GM18907 (cell line): ENCODE measurements around the gene CSE1L.
"Not testable (repeated sequence)": the region's sequence is repeated elsewhere in the genome, so short reads cannot be mapped to it uniquely, and the experiment has no call there.

Experiments
- ATAC-seq: cut with Tn5 transposase; IDR thresholded peaks from one replicate; pipeline ENCODE4 v1.9.1; 2021; ENCODE audit warnings: mild to moderate bottlenecking, moderate library complexity; ENCODE audit not compliant: unreplicated experiment

The CSE1L gene

GRCh38 chr20:49046087-49046900 lies at the start of gene CSE1L:
Gene CSE1L, plus strand, starts transcription at chr20:49046312. Its CDS starts 12,152 bp downstream, at chr20:49058464.
- ATAC-seq: peak; percentile 86

DNA sequence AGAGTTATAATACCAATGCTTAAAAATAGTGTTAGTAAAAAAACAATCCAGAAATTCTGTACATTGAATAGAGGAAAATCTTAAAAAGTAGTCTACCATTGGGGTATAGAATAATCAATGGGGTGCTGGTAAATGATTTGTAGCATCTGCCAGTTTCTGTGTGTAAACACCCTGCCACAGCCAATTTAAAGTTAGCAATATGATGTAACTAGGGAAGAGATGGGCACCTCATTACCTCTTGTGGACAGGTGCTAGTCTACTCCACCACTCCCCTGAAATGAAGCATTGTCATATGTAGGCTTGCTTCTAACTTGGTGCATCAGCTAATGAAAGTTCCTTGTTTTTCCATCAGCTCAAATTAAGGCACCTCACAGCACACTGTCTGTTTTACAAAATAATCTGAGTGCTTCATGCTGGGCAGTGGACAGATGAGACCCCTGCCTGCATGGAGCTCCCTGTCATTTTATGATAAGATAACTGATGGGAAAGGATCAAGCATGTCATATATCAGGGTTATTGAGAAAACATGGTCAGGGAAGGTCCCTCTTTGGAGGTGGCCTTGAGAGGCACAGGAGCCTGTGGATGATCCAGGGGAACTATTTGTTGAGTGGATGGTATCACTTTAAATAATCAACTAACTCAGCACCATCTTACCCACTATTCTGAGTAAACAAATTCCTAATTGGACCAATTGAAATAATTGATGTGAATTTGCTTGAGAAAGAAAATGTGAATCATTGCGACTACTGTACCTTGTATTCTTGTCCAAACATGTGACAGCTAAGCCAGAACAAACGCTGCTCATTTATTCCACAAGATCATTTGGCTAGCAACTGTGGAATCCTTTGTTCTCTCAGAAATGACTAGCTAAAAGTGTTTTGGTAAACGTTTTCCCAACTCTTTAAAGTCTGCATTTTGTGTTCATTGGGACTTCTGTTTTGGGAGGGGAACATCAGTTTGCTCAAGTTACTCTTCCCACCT lies 45.9 kb upstream of the CSE1L start:
- ATAC-seq: no peak

DNA sequence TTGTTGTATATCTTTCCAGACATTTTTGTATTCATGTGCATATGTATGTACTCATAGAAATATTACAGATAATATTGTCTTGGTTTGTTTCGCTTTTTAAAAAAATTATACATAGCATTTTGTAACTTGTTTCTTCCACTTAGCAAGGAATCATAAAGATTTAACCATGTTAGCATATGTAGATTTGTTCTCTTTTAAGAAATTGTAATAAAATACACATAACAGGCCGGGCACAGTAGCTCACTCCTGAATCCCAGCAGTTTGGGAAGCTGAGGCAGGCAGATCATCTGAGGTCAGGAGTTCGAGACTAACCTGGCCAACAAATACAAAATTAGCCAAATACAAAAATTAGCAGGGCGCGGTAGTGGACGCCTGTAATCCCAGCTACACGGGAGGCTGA lies 44.4 kb upstream of the CSE1L start:
- ATAC-seq: no peak

DNA sequence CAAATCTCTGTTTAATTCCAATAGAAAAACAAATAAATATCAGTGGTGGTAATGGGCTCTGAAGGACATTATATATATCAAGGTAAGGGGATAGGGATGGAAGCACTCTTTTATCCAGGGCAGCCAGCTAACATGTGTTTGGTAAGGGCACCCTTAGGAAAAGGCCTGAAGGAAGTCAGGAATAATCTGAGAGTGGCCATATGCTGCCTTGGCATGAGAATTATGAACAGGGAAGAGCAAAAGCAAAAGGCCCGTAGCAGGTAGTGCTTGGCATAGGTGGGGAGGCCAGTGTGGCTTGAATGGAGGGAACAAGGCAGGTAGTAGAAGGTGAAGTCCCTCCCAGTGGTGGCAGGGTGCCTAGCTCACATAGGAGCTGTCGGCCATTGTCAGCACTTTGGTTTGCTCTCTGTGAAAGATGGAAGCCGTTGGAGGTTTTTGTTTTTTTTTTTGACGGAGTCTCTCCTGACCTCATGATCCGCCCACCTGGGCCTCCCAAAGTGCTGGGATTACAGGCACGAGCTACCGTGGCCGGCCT lies 39.6 kb upstream of the CSE1L start:
- ATAC-seq: no peak

DNA sequence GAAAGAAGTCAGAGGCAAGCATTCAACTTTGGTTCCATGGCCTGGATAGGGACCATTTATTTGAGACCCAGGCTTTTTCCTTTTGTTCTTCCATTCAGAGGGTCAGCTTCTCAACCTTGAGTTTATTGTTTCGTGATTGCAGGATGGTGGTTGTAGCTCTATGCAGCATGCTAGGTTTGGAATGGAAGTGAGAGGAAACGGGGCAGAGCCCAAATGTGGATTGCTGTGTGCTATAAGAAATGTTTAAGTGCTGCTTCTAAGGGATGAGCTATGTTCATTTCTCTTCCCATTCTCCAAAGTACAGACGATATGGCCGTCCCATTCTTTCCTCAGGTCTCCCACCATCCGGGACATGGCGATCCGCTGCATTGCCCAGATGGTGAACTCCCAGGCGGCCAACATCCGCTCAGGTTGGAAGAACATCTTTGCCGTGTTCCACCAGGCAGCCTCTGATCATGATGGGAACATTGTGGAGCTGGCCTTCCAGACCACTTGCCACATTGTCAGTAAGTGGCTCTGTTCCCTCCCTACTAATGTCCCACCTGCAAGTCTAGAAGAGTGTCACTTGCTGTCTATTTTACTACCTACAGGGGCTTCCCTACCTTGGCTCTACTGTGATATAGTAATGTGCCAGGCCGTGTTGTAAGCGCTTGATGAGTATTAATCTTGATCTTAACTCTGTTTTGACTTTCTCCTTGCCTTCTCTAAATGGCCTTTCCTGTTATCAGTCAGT lies 36.0 kb upstream of the CSE1L start:
- no peak for ATAC-seq

GRCh38 chr20:49024220-49024619 lies 21.9 kb upstream of the CSE1L start:
- no peak for ATAC-seq

DNA sequence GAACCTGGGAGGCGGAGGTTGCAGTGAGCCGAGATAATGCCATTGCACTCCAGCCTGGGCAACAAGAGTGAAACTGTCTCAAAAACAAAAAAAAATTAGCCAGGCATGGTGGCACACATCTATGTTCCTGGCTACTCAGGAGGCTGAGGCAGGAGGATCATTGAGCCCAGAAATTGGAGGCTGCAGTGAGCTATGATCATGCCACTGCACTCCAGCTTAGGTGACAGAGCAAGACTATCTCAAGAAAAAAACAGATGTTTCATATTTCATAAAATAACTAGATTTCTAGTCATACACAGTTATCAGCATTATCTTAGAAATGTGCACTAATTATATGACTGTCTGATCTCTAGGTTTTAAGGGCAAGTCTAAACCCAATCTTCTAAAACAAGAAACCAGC lies 17.9 kb upstream of the CSE1L start:
- not testable (repeated sequence) for ATAC-seq

DNA sequence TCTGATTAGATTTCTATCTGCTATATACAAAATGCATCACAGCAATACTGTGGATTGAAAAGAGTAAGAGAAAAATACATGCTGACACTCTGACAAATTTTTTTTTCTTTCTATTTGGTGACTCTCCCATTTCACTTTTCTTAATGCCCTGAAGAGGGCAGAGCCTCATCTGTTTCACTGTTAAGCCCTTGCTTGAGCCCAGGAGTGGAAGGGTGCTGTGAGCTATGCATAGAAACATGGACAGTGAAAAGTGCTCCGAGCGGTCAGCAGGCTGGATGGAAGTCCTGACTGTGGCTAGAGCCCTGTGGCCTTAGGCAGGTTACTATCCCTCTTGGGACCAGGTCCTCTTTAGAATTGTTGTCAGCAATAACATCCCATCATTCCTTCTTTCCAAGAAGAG lies 17.4 kb upstream of the CSE1L start:
- ATAC-seq: no peak

DNA sequence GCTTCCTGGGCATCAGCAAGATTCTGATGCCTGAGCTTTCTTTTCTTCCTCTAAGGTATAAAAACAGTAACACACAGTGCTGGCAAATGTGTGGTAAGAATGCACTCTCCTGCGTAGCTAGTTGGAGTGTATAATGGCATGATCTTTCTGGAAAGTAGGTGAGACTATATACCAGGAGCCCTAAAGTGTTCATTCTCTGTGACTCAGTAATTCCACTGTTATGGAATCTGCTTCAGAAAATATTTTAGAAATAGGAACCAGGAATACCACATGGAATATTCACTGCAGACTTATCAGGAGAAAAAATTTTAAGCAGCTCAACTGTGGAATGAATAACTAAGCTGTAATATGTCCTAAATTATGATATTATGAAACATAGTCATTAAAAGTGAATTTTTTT lies 16.9 kb upstream of the CSE1L start:
- ATAC-seq: no peak

GRCh38 chr20:49030954-49031619 lies 15.0 kb upstream of the CSE1L start:
- ATAC-seq: no peak

- ATAC-seq: no peak
Measured at GRCh38 chr20:49032455-49032854, 13.7 kb upstream of the CSE1L start.

- ATAC-seq: no peak
Measured at GRCh38 chr20:49034070-49034732, 11.9 kb upstream of the CSE1L start.

- no peak for ATAC-seq
Measured at GRCh38 chr20:49037962-49038387, 8.1 kb upstream of the CSE1L start.

- ATAC-seq: no peak
Measured at GRCh38 chr20:49039854-49040253, 6.3 kb upstream of the CSE1L start.

- no peak for ATAC-seq
Measured at GRCh38 chr20:49043000-49043399, 3.1 kb upstream of the CSE1L start.

- peak; percentile 22 for ATAC-seq
Measured at GRCh38 chr20:49045440-49046086, 549 bp upstream of the CSE1L start.

DNA sequence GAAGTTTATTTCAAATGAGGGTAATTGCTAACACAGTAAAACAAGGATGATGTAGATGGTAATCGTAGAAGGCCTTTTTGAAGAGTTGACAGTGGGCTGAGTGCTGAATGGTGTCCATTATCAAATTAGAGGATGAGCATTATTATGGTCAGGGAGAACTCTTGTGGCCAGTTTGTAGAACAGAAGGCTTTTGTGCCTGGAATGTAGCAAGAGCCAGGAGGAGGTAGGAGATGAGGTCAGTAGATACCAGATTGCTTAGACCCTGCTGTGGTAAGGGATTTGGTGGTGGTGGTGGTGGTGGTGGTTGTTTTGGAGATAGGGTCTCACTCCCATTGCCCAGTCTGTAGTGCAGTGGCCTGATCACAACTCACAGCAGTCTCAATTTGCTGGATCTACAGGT lies 6.2 kb downstream of the CSE1L start:
- no peak for ATAC-seq

- peak; percentile 63 for ATAC-seq
Measured at GRCh38 chr20:49054056-49054643, 8.0 kb downstream of the CSE1L start.

DNA sequence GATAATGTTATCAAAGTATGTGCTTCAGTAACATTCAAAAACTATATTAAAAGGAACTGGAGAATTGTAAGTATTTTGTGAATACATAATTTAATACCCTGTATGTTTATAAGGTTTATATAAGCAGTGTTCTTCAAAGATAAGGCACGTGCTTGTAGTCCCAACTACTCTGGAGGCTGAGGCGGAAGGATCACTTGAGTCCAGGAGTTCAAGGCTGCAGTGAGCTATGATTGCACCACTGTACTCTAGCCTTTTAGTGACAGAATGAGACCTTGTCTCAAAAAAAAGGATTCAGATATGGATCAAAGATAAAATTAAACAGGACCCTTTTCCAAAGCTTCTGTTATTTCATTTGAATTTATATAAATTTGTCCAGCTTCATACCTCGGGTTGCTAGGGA lies 17.2 kb downstream of the CSE1L start:
- no peak for ATAC-seq
